ENCODE results near the gene SLC6A6. TPM values are rescaled to one million over a fixed set of nuclear protein-coding genes. Genes with fewer than 3 reads are reported as not detected.

The SLC6A6 gene
- total and polyA plus RNA-seq, 8 donors, result 14.0 to 134 (median 20.8) TPM

DNA sequence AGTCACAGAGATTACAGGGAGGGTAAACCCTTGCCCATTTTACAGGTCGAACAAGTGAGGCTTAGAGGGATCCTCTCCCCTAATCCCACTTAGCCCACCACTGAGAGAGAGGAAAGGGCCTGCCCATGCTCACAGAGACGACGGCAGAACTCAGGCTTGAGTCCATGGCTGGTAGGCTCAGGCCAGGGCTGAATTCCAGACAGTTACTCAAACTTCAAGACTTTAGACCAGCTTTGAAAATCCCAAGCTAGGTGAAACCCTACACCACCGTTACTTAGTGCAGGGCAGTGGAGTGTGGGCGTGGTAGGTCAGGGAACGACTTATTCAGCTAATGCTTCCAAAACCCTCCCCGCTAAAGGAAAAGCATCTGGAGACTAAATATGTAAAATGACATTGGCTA, 121.4 kb downstream of the SLC6A6 start:
- DNase-seq, result peak in 2 of 4 donors; percentile 4 to 15
- TF ChIP-seq, protein P1, sequence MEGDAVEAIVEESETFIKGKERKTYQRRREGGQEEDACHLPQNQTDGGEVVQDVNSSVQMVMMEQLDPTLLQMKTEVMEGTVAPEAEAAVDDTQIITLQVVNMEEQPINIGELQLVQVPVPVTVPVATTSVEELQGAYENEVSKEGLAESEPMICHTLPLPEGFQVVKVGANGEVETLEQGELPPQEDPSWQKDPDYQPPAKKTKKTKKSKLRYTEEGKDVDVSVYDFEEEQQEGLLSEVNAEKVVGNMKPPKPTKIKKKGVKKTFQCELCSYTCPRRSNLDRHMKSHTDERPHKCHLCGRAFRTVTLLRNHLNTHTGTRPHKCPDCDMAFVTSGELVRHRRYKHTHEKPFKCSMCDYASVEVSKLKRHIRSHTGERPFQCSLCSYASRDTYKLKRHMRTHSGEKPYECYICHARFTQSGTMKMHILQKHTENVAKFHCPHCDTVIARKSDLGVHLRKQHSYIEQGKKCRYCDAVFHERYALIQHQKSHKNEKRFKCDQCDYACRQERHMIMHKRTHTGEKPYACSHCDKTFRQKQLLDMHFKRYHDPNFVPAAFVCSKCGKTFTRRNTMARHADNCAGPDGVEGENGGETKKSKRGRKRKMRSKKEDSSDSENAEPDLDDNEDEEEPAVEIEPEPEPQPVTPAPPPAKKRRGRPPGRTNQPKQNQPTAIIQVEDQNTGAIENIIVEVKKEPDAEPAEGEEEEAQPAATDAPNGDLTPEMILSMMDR (IDR thresholded peaks at IDR 0.05), result no peak
- H3K27me3 ChIP-seq, result peaks cover 0 to 4% of the 10 kb centered on the region in 2 donors
- intact Hi-C loops (cut with DNase I), result no loop called here
- no peak for ATAC-seq
- H3K27ac ChIP-seq, result no peak overlapping the region
- H3K4me1 ChIP-seq, result no peaks in the 10 kb centered on the region
- no peaks in the 10 kb centered on the region for H3K9me3 ChIP-seq
- H3K4me3 ChIP-seq, result no peak overlapping the region
- no peaks in the 10 kb centered on the region for H3K36me3 ChIP-seq

DNA sequence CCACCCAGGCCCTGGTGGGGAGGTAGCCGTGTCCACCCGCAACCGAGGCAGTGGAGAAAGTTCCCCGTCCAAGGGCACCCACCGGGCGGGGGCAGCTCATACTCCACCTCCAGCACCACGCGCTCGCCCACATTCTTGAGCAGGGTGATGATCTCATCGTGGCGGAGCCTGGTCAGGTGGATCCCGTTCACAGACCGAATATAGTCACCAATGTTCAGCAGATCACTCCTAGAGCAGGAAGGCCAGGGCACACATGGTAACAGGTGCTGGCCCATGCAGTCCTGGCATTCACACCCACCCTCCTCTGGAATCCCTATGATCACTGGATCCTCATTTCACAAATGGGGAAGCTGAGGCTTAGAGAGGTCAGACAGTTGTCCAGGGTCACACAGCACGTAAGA, 121.9 kb downstream of the SLC6A6 start:
- DNase-seq (peak in 2 of 4 donors; percentile 29 to 69), ATAC-seq (no peak)
- Histone ChIP-seq H3K4me1 (no peaks in the 10 kb centered on the region), H3K9me3 (no peaks in the 10 kb centered on the region), H3K4me3 (no peak overlapping the region), H3K27me3 (peaks cover 0 to 4% of the 10 kb centered on the region in 2 donors), H3K27ac (no peak overlapping the region), H3K36me3 (no peaks in the 10 kb centered on the region)
- TF ChIP-seq, protein P1 (IDR thresholded peaks at IDR 0.05), result no peak
- intact Hi-C loops (cut with DNase I), result no loop called here

DNA sequence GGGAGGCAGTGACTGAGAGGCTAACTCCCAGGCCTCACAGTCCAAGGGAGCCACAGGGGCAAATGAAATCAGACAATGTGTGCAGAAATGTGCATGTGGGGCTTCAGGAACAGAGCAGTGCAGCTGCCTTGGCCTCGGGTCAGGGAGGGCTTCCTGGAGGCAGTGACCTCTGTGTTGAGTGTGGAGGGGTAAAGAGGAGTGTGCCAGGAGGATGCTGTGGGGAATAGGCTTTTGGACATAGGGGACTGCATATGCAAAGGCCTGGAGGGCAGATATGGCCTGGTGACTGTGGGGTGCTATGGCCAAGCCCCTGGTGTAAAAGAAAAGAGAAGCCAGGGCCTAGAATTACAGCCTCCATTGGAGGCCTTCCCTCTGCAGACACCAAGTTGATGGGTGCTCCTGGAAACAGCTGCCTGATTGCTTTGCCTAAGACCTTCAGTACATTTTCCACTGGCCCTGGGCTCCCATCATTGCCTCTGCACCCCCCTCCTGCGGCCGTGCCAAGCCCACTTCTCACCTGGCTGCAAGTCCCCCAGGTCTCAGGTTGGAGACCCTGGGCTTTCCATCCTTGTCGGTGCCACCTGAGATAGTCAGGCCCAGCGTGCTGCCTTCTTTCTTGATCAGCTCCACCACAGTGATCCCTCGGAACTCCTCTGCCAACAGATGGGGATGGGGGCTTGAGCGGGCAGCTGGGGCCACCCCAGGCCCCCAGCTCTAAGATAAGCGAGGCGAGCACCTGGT, 122.7 kb downstream of the SLC6A6 start:
- TF ChIP-seq, protein P1 (IDR thresholded peaks at IDR 0.05), result no peak
- no peak overlapping the region for H3K4me3 ChIP-seq
- intact Hi-C loops (cut with DNase I), result no loop called here
- DNase-seq (peak in 2 of 4 donors; percentile 28 to 45), ATAC-seq (no peak)
- no peaks in the 10 kb centered on the region for H3K9me3 ChIP-seq
- H3K27ac ChIP-seq, result no peak overlapping the region
- no peaks in the 10 kb centered on the region for H3K4me1 ChIP-seq
- no peaks in the 10 kb centered on the region for H3K36me3 ChIP-seq
- H3K27me3 ChIP-seq, result peaks cover 0 to 4% of the 10 kb centered on the region in 2 donors

DNA sequence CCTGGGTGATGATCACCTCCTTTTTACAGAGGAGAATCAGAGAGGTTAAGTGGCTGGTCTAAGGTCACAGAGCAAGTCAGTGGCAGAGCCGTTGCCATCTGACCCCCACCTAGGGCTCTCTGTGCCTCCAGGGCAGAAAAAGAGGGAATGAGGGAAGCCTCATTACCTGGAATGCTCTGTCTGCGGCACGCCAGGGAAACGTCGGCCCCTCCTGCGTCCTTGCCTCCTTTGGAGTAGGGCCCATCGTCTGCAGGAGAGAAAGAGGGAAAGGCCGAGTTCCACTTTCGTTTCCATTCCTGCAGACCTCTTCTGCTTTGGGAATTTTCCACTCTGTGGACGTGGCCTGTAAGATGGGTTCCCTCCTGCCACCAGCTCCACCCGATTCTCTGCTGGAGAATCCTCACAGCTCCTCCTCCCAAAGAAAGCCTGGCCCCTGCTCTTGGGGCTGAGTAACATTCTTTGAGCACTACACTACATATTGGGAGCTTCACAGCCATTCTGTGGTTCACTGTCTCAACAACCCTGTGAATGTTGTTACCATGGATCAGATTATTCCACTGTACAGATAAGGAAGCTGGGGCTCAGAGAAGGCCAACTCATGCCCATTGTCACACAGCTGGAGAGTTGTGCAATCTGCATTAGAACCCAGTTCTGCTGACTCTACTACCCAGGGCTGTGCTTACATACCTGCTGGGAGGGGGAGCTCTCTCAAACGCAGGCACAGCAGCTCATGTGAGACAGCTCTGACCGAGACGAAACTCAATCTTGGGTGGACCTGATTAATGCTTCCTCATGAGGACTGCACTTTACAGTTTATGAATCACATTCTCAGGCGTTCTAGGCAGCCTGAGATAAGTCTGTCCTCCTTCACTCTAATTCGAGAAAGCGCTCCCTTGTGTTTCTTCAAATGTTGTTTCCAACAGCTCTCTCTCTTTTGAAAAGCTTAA, 123.6 kb downstream of the SLC6A6 start:
- intact Hi-C loops (cut with DNase I), result no loop called here
- Histone ChIP-seq H3K4me1 (no peaks in the 10 kb centered on the region), H3K36me3 (no peaks in the 10 kb centered on the region), H3K27me3 (peaks cover 0 to 1% of the 10 kb centered on the region in 2 donors), H3K27ac (no peak overlapping the region), H3K4me3 (no peak overlapping the region), H3K9me3 (no peaks in the 10 kb centered on the region)
- DNase-seq, result peak in 2 of 4 donors; percentile 31 to 54
- TF ChIP-seq, protein P1 (IDR thresholded peaks at IDR 0.05), result no peak
- ATAC-seq, result peak; percentile 67

DNA sequence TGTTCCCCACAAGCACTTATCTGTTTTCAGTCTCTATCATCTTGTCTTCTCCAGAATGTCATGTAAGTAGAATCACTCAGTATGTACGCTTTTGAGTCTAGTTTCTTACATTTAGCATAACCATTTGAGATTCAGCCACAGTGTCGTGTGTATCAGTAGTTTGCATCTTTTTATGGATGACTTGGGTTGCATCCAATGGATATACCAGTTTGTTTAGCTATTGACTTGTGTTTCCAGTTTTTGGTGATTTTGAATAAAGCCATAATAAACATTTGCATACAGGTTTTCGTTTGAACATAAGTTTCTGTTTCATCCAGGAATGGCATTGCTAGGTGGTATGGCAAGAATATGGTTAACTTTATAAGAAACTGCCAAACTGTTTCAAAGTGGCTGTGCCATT, 125.7 kb downstream of the SLC6A6 start:
- Histone ChIP-seq H3K9me3 (no peaks in the 10 kb centered on the region), H3K27ac (no peak overlapping the region), H3K36me3 (no peaks in the 10 kb centered on the region), H3K4me3 (no peak overlapping the region), H3K27me3 (peaks cover 0 to 2% of the 10 kb centered on the region in 2 donors), H3K4me1 (no peaks in the 10 kb centered on the region)
- TF ChIP-seq, protein P1 (IDR thresholded peaks at IDR 0.05), result no peak
- intact Hi-C loops (cut with DNase I), result no loop called here
- no peak for ATAC-seq
- no peak for DNase-seq
